ENCODE measurements around the gene TCTN2. TPM values are rescaled to one million over a fixed set of nuclear protein-coding genes. Genes with fewer than 3 reads are reported as not detected.

The TCTN2 gene
- total RNA-seq, 1 experiment from 2014 or later: 9.6 TPM

GRCh38 chr12:123634142-123634561, 36.8 kb upstream of the TCTN2 start:
- Histone ChIP-seq H3K36me3 (ENCODE audit: insufficient read depth, low read length, poor library complexity, severe bottlenecking) (peaks cover 20% of the 10 kb centered on the region), H3K9me3 (ENCODE audit: low read depth, low read length, poor library complexity, severe bottlenecking) (no peaks in the 10 kb centered on the region), H3K4me1 (ENCODE audit: insufficient read depth, low read length, poor library complexity, severe bottlenecking) (no peaks in the 10 kb centered on the region), H3K27ac (ENCODE audit: low read depth, low read length, poor library complexity, severe bottlenecking) (peak overlapping the region; percentile 76), H3K27me3 (replicated peaks; ENCODE audit: insufficient read depth, low read depth, low read length, poor library complexity) (no peaks in the 10 kb centered on the region), H3K4me3 (ENCODE audit: low read depth, low read length, poor library complexity, severe bottlenecking) (peak overlapping the region; percentile 58)
- DNase-seq (ENCODE audit: low spot score): no peak
- ChIA-PET CTCF (no interaction called here), POLR2A (ENCODE audit: low non-redundant PET) (no interaction called here)
- intact Hi-C loops (cut with micrococcal nuclease; ENCODE audit: unreplicated experiment): no loop called here
- TSS peak; percentile 94 for BruUV-seq (replicated peaks)
- TF ChIP-seq EZH2 (IDR thresholded peaks at IDR 0.05; ENCODE audit: borderline replicate concordance, low read depth, low read length, poor library complexity, severe bottlenecking) (no peak), CTCF (conservative IDR thresholded peaks at IDR 0.05; ENCODE audit: low read depth, low read length) (no peak)

GRCh38 chr12:123643911-123644310, 27.0 kb upstream of the TCTN2 start:
- no peaks in the 10 kb centered on the region for H3K4me1 ChIP-seq (ENCODE audit: insufficient read depth, low read length, poor library complexity, severe bottlenecking)
- no TSS peak for BruUV-seq (replicated peaks)
- TF ChIP-seq EZH2 (IDR thresholded peaks at IDR 0.05; ENCODE audit: borderline replicate concordance, low read depth, low read length, poor library complexity, severe bottlenecking): no peak
- no peak for TF ChIP-seq CTCF (conservative IDR thresholded peaks at IDR 0.05; ENCODE audit: low read depth, low read length)
- no peak overlapping the region for H3K27ac ChIP-seq (ENCODE audit: low read depth, low read length, poor library complexity, severe bottlenecking)
- no peak for DNase-seq (ENCODE audit: low spot score)
- H3K27me3 ChIP-seq (replicated peaks; ENCODE audit: insufficient read depth, low read depth, low read length, poor library complexity): no peaks in the 10 kb centered on the region
- no peaks in the 10 kb centered on the region for H3K9me3 ChIP-seq (ENCODE audit: low read depth, low read length, poor library complexity, severe bottlenecking)
- H3K4me3 ChIP-seq (ENCODE audit: low read depth, low read length, poor library complexity, severe bottlenecking): no peak overlapping the region
- POLR2A ChIA-PET (ENCODE audit: low non-redundant PET): no interaction called here
- CTCF ChIA-PET: no interaction called here
- H3K36me3 ChIP-seq (ENCODE audit: insufficient read depth, low read length, poor library complexity, severe bottlenecking): peaks cover 33% of the 10 kb centered on the region
- intact Hi-C loops (cut with micrococcal nuclease; ENCODE audit: unreplicated experiment): no loop called here

DNA sequence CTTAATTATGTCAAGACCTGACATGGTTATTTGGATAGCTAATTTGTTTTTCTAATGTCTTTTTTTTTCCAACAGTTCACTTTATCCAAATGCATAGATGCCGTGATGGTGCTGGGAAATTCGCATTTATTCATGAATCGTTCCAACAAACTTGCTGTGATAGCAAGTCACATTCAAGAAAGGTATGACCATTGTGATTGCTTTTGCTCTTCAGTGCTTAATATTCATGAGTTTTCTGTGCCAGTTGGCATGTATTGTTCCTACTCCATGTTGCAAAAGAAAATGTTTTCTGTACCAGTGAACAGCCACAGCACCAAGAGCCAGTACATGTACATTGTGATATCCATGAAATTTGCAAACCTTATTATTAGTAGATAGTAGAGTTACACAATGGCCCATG, 25.5 kb upstream of the TCTN2 start:
- Histone ChIP-seq H3K27me3 (replicated peaks; ENCODE audit: insufficient read depth, low read depth, low read length, poor library complexity) (no peaks in the 10 kb centered on the region), H3K4me3 (ENCODE audit: low read depth, low read length, poor library complexity, severe bottlenecking) (no peak overlapping the region), H3K36me3 (ENCODE audit: insufficient read depth, low read length, poor library complexity, severe bottlenecking) (peaks cover 37% of the 10 kb centered on the region), H3K9me3 (ENCODE audit: low read depth, low read length, poor library complexity, severe bottlenecking) (no peaks in the 10 kb centered on the region), H3K27ac (ENCODE audit: low read depth, low read length, poor library complexity, severe bottlenecking) (no peak overlapping the region), H3K4me1 (ENCODE audit: insufficient read depth, low read length, poor library complexity, severe bottlenecking) (no peaks in the 10 kb centered on the region)
- no peak for DNase-seq (ENCODE audit: low spot score)
- TF ChIP-seq EZH2 (IDR thresholded peaks at IDR 0.05; ENCODE audit: borderline replicate concordance, low read depth, low read length, poor library complexity, severe bottlenecking) (no peak), CTCF (conservative IDR thresholded peaks at IDR 0.05; ENCODE audit: low read depth, low read length) (no peak)
- intact Hi-C loops (cut with micrococcal nuclease; ENCODE audit: unreplicated experiment): no loop called here
- POLR2A ChIA-PET (ENCODE audit: low non-redundant PET): interaction anchor here (0.5 to 0.6 kb wide), 2 partner anchors 384 to 422 kb away, joined by 4 to 17 read pairs; no protein-coding TSS in a partner anchor
- BruUV-seq (replicated peaks): no TSS peak
- CTCF ChIA-PET: no interaction called here
